ENCODE measurements around the gene AGAP1.
A peak's percentile ranks its signal among the peaks of the same experiment; 100 is the strongest.

The AGAP1 gene

DNA sequence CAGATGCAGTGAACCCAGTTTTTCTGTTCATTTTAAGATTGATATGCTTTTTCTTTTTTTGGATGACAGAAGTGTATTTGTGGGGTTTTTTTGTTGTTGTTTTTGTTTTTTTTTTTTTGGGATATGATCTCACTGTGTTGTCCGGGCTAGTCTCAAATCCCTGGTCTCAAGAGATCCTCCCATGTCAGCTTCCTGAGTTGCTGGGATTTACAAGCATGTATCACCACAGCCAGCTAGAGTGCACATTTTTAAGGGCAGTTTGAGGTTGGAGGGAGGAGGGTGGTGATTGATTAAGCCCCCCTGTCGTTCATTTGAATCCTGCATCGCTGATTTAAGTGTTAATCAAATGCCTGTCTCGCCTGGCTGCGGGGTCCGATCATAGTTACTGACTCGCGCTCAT, 485.2 kb downstream of the AGAP1 start:
- no peak for DNase-seq

DNA sequence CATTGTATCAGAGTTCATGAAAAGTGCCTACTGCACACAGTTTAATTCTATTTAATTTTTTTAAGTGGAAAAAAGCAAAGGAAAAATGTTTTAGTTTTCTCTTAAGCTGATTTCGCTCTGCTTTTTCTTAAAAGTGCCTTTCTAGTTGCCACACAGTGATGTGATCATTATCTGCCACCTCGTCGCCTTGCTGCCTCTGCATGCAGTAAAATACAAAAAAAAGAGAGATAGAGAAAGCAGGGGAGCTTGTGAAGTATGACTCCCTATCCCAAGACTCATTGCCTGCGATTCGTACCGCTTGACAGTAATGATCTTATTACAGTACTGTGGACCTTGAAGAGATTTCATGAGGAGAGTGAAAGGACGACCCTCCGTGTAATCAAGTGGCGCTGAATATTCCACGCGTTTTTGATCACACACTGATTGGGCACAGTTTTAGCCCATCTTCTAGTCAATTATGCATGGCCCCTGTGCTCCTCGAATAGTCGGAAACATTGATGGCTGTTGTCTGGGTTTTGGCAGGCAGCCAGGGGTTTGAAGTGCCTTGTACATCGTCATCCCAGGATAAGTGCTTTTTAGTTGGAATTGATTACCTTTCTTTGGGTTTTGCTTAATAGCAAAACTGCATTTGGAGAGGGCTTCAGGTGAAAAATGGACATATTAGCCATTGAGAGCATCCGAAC, 486.1 kb downstream of the AGAP1 start:
- DNase-seq = no peak

- DNase-seq = no peak
Observed at GRCh38 chr2:235981631-235982030, 487.8 kb downstream of the AGAP1 start.

DNA sequence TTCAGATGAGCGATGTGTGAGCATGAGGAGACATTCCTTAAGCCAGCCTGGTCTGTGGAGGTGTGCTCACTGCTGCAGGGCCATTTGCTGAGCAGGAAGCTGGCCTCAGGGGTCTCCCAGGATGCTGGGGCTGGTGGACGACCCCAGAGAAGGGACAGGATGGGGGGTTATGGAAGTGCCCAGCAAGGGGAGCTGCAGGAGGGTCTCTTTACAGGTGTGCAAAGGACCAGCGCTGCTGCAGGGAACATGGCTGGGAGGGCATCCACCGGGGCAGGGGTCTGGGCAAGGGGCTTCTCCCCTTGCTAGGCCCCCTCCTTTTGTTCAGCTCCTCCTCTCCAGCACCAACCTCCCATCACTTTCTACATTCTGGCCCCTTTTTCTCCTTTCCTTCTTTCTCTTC, 489.2 kb downstream of the AGAP1 start:
- DNase-seq = no peak

DNA sequence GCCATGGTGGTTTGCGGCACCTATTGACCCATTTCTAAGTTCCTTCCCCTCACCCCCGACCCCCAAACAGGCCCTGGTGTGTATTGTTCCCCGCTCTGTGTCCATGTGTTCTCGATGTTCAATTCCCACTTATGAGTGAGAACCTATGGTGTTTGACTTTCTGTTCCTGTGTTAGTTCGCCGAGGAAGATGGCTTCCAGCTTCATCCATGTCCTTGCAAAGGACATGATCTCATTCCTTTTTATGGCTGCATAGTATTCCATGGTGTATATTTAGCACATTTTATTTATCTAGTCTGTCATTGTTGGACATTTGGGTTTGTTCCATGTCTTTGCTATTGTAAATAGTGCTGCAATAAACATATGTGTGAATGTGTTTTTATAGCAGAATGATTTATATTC, 490.7 kb downstream of the AGAP1 start:
- DNase-seq = no peak

GRCh38 chr2:235986361-235986760, 492.5 kb downstream of the AGAP1 start:
- no peak for DNase-seq

DNA sequence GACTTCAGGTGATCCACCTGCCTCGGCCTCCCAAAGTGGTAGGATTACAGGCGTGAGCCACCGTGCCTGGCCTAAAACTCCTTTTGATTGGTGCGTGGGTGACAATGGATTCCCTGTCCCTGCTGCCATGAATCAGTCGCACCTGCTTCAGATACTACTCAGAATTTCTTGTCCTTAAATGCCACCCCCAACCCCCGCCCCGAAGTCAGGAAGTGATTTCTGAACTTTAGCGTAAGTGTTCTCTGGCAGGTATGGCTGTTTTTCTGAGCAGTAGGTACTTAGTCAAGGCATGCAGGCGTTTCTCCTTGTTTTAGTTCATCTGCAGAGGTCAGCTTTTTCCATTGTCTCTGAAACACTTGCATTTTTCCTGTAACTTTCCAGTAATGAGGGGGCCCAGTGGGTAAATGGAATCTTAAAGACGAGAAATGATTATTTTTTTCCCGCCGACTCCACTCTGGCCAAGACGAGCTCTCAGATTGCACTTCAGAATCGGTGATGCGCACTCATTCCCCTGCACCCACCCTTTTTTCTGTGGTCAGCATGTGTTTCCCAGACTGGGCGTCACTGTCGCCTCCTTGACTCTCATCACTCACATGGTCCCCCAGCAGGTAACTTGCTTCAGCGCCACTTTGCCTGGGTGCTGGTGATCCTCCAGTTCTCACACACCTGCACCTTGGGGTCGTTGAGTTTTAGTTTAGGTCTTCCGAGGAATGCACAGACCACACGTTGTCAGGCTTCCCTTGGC, 494.6 kb downstream of the AGAP1 start:
- DNase-seq = no peak

GRCh38 chr2:235989591-235989990, 495.7 kb downstream of the AGAP1 start:
- DNase-seq = no peak

GRCh38 chr2:235990344-235990743, 496.5 kb downstream of the AGAP1 start:
- no peak for DNase-seq

DNA sequence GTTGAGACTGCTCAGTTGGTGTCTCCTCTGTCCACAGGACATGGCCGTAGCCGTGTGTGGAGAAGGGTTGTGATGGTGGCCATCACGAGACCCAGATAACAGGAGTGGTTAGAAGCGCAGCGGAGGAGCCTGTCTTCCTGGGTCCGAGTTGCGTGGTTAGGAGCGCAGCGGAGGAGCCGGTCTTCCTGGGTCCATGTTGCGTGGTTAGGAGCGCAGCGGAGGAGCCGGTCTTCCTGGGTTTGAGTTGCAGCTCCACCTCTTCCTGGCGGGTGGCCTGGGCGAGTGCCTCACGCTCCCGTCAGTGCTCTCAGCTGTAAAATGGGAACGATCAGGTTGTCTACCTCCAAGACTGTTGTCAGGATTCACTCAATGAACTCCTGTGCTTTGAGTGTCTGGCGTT, 498.2 kb downstream of the AGAP1 start:
- no peak for DNase-seq

- DNase-seq = no peak
Observed at GRCh38 chr2:235996419-235996818, 502.6 kb downstream of the AGAP1 start.

- no peak for DNase-seq
Observed at GRCh38 chr2:235999011-235999410, 505.2 kb downstream of the AGAP1 start.

- DNase-seq = no peak
Observed at GRCh38 chr2:236001166-236001828, 507.5 kb downstream of the AGAP1 start.

DNA sequence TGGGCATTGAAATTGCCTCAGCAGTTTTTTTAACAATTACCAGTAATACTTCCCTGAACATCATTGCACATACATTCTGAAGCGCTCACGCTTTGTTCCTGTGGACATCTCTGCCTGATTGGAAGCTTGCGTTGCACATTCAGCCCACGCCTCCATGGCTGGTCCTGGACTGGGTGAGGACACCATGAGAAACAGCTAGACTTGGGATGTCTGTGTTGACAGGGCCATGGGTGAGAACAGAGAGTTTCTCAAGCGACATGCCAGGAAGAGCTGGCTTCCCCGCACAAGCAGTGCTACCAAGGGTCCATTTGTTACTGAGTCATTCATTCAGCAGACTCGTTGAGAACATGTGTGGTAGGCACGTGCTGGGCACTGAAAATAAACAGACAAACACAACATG, 508.0 kb downstream of the AGAP1 start:
- no peak for DNase-seq

DNA sequence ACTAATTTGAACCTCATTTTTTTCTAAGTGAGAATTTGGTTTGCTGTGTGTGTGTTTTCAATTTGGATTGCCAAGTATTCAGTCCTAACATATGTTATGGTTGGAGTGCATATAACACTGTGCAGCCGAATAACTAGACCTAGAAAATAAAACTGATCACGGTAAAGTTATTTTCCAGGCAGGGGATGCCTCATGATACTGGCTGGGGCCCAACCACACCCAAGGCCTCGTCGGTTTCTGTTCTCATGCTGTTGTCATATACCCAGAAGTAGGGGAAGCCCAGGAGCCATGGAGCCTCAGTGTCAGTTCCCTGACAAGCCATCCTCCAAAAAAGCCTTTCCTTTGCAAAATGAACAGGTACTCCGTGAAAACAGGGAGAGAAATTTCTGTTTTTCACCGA, 514.2 kb downstream of the AGAP1 start:
- DNase-seq = peak in 1 of 2 donors; percentile 2

- no peak for DNase-seq
Observed at GRCh38 chr2:236008857-236009256, 515.0 kb downstream of the AGAP1 start.

DNA sequence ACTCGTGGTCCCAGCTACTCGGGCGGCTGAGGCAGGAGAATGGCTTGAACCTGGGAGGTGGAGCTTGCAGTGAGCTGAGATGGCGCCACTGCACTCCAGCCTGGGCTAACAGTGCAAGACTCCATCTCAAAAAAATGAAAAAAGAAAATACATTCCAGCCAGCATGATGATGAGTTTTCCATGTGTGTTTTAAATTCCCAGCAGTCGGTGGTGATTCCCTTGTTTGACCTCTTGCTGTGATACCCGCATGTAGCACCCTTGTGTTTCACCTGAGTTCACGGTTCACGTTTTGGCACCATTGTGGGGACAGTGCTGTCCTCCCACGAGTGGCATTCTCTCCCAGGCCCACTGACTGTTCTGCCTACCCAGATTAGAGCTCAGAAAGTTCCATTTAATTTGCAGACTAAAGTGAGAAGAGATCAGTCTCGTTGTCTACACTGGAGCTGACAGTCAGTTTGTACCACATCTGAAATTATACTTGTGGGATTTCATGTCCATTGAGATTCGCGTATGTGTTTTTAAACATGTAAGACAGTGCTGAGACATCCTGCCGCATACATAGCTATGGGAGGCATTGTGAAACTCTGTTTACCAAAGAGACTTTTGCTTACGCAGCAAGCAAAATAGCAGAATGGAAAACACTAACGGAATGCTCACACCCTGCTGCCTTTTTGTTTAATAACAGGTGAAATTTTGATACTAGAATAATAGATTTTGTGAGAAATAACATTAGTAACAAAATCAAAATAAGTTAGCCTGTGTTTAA, 517.3 kb downstream of the AGAP1 start:
- DNase-seq = no peak

DNA sequence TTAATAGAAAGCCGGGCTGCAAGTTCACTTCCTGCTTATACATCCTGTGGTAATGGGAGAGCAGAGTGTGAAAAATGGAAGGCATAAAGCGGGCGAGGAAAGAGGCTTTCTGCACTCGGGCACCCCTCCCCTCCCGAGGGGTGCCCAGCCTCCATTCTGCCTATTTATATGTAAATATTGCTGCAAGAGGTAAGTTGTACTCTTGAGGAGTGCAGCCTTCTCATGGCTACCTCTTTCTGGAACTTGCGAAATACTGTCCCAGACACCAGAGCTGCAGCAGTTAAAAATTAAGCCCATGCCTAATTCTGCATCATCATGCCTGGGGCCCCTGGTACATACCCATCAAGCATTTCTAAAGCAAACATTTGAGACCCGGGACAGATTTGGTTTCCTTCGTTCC, 518.3 kb downstream of the AGAP1 start:
- no peak for DNase-seq

DNA sequence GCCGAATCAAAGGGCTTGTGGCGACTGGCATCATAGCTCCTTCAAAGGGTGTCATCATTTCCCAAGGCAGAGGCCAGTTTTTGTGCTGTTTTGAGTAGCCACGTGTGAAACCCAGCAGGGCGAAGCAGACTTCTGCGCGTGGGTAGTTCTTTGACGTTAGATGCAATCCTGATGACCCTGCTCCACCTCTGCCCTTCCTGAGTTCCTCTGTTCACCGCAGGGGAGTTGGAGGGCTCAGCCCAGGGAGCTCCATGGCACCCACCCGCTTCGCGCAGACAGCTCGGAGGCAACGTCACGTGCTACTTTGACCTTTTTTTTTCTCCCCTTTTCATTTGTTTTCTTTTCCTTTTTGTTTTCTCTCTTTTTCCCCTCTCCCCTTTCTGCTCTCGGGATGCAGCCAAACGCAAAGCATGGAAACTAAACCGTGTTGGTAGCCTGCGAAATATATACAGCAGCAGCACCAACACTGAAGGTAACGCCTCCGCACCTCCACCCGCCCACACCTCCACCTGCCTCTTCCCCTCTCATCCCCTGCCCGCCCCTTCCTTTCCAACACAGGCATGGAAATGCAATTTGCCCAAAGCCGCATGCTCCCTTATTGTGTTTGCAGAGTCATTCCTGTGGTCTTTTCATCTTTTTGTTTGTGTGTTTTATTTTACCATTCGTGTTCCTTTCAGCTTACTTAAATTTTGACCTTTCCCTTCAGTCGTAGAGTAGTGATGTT, 520.7 kb downstream of the AGAP1 start:
- DNase-seq = no peak

GRCh38 chr2:236015171-236015570, 521.3 kb downstream of the AGAP1 start:
- DNase-seq = no peak

- DNase-seq = no peak
Observed at GRCh38 chr2:236016496-236016895, 522.7 kb downstream of the AGAP1 start.

GRCh38 chr2:236017446-236017845, 523.6 kb downstream of the AGAP1 start:
- DNase-seq = no peak

DNA sequence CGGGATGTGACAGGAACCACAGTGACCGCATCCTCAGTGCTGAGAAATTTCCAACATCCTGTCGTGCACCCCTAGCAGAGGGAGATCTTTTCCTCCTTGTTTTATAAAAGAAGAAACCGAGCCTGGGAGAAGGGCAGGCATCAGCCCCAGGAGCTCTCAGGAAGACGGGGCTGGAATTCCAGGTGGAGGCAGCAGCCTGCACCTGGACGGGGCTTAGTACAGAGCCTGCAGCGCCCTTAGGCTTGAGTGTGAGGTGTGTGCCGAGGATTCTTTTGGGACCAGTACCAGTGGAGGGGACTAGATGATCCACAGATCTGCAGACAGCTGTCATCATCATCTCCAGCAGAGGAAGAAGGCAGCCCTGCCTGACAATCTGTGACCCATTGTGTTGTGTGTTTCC, 525.6 kb downstream of the AGAP1 start:
- no peak for DNase-seq
